Activated CD4-positive, alpha-beta T cell treated with anti-CD3 and anti-CD28 coated beads, Interleukin-2, amount 50 U/mL, for 1 hour (primary cell): Measurements from ENCODE around the gene CTCF.
A peak's percentile ranks its signal among the peaks of the same experiment; 100 is the strongest.

Experiments used
- DNase-seq: peaks from one replicate; pipeline ENCODE4 v3.0.0-alpha.2; 2020

Gene CTCF

DNA sequence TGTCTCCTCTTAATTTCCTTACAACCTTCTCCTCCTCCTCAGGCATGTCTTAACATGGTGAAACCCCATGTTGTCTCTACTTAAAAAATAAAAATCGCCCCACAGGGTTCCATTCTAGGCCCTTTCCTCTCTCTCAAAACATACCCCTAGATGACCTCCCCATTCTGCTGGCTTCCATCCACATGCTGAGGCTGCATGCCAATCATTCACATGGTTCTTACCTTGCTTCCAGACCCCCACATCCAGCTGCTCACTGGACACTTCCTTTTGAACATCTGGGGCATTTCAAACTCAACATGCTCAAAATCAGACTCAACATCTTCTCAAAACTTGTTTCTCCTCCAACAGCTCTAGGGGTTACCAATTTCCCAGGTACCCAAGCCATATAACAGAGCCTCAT, 12.4 kb upstream of the CTCF start:
- DNase-seq: no peak

DNA sequence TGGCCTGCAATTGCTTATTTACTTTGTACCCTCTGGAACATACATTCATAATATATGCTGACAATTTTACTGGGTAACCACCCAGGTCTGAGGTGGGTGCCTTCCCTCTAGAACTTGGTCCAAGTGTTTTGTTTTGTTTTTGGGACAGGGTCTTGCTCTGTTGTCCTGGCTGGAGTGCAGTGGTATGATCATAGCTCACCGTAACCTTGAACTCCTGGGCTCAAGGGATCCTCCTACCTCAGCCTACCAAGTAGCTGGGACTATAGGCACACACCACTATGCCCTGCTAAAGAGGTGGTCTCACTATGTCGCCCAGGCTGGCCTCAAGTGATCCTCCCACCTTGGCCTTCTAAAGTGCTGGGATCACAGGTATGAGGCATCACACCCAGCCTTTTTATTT, 11.2 kb upstream of the CTCF start:
- DNase-seq: no peak

DNA sequence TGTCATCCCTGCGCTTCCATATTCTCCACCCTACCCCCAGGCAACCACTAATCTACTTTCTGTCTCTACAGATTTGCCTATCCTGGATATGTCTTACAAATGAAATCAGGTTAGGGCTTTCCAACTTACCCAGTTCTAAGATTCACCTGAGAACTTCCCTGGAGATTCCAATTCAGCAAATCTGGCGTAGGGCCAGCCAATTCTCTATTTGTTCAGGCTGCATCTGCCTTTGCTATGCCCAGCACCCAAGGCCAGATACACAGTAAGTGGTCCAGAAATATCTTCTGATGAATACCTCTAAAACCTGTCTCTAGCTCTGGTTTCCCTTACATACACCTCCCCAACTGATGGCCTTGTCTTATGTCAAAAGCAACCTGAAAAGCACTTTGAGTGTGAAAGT, 10.4 kb upstream of the CTCF start:
- no peak for DNase-seq

DNA sequence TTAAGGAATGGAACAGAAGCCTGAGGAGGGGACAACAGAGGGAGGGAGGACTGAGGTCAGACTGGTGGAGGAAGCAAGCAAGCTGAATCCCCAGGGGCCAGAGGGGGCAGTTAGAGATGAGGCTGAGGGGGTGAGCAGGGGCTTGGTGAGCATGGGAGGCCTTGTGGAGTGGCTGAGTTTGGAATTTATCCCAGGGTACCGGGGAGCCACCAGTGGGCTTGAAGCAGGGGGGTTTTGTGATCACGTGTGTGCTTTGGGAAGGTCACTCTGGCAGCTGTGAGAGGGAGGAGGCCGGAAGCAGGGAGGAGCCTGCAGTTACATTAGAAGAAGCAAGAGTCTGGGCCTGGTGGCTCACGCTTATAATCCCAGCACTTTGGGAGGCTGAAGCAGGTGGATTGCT, 9.8 kb upstream of the CTCF start:
- DNase-seq: no peak

DNA sequence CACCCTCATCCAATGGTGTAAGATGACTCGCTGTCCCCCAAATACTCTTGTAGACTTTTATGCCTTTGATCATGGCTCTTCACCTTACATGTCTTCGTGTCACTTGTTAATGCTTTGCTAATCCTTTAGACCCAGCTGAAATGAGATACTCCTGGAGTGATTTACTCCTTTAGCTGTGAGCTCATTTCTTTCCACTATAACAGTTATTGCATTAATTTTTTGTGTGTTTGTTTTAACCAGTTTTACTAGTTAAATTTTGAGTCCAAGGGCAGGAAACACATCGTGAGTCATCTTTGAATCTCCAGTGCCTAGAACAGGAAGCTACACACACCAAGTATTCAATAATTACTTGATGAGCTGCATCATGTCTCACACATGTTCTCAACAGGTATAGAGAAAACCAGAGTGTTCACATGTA, 6.5 kb upstream of the CTCF start:
- DNase-seq: no peak

DNA sequence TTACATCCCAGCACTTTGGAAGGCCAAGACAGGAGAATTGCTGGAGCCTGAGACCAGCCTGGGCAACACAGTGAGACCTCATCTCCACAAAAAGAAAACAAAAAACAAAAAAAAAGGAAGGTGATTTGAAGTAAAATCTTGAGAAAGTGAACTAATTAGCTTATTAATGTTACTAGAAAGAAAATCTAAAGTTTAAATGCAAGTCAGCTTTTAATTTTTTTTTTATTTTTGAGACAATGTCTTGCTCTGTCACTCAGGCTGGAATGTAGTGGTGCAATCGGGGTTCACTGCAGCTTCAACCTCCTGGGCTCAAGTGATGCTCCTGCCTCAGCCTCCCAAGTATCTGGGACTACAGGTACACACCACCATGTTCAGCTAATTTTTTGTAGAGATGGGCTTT, 3.5 kb upstream of the CTCF start:
- DNase-seq: no peak

DNA sequence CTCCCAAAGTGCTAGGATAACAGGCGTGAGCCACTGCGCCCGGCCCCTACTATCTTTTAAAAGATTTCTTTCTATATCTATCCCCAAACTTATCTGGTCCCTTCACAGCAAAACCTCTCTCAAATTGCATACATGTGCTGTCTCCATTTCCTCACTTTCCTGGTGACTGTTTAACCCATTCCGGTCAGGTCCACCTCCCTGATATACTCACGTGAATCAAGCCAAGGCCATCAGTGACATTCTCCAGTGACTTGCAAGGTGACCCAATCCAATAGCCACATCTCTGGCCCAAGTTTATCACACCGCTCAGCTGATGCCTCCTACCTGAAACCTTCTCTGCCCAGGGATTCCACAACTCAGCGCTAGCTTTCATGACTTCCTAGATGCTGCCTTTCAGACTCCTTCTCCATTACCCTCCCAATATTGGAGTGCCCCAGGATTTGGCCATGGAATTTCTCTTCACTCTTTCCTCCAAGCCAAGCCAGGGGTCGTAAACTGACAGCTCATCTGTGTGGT, 1.4 kb upstream of the CTCF start:
- DNase-seq: no peak

DNA sequence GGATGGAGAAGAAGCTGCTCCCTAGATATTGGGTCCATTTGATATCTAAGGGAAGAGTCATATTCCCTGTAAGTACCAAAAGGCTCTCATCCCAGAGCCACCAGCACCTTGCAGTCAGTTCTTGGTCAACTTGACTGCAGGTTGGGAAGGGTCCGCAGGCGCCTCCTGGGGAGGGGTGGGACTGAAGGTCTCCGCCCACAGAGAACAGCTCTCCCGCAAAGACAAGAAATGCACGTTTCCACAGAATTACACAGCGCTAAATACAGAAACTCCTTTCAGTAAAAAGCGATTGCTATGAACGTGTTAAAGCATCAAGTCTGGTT, 864 bp upstream of the CTCF start:
- DNase-seq: no peak

DNA sequence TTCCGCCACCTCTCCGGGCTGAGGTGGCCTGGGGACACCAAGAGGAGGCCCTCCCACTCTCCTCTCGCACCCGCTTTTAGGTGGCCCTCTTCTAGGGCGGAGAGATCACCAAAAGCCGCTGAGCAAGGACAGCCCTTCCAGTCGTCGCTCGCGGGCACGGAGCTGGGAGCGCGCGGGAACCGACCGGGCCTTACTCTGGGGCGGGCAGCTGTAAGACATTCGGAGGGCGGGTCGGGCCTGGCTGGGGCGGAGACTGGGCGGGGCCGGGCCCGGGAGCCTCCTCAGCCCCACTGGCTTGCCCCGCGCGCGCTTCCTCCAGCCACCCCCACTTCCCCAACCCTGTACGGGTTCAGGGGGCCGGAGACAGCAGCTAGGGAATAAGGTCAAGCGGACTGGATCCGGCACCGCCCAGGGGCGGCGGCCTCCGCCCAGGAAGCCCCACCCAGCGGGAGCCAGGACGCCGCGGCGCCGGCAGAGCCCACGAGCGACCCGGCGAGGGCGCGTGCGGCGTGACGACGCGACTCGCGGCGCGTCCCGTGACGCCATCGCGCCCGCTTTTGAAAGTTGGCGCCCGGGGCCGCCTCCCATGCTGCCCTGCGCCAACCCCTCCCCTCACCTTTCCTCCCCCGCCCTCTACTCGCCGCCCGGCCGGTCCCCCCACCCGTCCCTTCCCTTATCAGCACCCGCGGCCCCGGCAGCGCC, 351 bp upstream of the CTCF start:
- DNase-seq: peak; percentile 95

DNA sequence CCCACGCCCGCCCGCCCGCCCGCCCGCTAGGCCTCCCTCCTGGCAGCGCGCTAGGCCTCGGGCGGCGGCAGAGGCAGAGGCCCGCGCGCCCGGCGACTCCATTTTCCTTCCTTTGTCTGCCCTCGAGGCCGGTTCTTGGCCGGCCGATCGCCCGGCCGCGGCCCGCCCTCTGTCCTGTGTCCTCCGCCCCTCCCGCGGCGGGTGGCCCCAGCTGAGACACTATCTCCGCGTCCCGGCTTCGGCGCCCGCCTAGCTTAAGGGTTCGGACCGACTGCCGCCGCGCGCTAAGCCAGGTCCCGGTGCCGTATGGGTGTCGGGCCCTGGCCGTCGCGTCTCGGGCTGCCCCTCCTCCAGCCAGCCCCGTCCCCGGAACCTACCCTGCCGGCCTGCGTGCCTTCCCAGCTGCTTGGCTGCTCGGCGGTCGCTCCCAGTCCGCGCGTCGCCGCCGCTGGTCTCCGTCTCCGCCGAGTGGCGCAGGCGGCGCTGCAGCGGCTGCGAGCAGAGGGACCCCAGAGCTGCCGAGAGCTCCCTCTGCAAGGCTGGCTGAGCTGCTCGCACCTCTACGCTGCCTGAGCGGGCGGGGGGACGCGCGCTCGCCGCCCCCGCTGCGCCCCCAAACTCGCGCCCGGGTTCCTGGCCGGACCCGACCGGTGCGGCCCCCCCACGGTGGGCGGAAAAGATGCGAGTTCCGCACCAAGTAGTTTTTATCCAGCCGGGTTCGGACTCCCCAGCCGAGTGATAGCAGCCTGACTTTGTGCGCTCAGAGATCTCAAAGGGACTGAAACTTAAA, 787 bp downstream of the CTCF start:
- DNase-seq: peak; percentile 59

DNA sequence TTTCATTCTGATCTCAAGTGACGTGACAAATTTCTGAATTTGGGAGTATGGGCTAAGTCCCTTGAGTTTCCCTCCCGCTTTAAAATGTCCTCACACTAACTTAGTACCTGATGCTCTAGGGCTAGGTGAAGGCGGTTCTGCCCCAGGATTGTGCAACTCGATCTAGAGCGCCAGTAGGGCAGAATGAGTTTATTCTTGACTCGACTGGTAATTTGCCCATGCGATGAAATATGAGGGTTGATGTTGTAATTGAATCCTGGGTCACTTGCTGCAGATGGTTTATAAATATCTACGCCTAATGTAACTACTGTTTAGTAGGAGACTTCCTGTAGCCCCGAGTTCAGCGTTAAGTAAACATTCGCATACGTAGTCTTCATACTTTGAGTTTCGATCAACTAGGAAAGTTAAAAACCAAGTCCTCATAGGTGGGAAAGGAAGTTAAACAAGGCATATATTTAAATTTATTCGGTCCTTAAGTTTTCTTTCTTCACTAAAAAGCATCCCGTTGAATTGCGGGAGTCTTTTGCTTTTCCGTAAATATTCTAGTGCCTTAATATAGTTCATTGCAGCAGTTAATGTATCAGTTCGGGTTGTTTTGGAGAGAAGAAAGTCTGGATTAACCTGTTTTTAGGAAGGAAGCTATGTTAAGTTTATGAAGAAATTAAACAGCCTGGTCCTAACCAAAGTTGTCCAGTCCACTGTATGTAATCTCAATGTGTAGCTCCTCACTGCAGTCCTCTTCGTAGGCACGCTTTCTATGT, 1.6 kb downstream of the CTCF start:
- DNase-seq: peak; percentile 26

DNA sequence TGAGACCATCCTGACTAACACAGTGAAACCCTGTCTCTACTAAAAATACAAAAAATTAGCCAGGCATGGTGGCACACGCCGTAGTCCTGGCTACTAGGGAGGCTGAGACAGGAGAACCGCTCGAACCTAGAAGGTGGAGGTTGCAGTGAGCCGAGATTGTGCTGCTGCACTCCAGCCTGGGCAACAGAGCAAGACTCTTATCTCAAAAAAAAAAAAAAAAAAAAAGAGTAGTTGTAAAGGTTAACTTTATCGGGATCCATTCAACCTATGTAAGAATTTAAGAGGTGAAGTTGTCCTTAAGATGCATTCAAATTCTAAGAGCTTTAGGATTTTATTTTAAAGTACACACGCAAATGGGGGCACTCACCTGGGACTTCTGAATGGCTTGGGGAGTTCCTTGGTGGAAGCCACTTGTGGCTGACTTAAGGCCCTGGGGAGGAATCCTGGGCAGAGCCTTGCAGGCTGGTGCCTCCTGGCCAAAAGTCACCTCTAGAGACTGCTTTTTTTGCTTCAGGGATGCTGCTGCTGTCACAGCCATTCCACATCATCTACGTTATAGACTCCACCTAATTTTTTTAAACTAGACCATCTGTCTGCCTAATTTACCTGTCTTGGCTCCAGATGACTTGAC, 3.3 kb downstream of the CTCF start:
- DNase-seq: no peak

DNA sequence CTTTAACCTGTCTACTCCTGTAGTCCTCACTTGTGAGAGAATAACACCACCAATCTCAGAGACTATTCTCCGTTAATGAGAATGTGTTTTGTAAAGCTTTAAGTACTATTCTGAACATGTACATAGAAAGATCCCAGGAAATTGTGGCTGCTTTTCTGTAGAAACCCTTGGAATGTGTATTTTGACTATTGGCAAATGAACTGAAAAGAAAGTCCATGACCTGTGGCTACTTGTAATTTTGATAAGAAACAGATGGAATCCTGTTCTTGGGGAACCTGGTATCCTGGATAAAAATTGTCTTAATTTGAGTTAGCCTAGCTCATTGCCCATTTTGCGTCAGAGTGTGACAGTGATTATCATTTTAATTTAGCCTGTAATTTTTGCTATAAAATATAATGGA, 9.1 kb downstream of the CTCF start:
- DNase-seq: no peak

DNA sequence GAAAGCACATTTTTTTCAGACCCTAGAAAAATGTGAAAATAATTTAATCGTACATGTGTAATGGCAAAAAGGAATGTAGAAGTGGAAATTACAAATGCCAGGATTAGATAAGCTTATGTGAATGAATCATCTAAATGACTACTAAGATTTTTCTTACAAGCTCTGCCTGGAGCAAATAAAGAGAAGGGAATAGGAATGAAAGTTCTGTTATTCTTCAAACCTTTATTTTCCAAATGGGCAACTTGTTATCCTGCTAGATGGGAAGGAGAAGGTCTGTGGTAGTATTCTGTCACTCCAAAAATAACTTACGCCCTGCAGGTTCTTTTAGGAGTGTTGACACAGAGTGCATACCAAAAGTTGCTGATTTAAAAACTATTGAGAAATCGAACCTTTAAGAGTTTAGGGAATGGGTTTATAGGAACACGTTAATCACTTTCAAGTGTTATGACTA, 9.7 kb downstream of the CTCF start:
- DNase-seq: no peak

DNA sequence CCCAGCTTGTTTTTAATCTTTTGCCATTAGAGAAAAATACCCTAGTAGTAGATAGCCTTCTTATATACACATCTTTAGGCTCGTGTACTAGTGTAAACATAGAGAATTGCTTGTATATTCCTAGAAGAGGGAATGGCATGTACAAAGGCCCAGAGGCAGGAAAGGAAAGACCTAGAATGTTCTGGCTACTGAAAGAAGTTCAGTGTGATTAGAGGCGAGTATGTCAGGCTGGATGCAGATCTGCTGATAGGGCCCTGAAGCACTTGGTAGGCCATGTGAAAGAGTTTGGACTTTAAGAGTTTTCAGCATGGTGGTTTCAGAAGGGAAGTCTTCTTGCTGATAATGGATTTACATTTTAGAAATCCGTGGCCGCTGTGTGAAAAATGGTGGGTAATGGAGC, 17.4 kb downstream of the CTCF start:
- DNase-seq: no peak

DNA sequence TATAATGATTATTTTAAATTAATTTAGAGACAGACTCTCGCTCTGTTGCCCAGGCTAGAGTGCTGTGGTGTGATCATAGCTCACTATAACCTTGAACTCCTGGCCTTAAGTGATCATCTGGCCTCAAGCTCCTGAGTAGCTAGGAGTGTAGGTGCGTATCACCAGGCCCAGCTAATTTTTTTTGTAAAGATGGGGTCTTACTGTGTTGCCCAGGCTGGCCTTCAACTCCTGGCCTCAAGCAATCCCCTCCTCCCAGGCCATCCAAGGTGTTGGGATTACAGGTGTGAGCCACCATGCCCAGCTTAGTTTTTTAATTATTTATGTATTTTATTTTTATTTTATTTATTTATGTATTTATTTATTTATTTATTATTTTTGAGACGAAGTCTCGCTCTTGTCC, 17.9 kb downstream of the CTCF start:
- DNase-seq: no peak

DNA sequence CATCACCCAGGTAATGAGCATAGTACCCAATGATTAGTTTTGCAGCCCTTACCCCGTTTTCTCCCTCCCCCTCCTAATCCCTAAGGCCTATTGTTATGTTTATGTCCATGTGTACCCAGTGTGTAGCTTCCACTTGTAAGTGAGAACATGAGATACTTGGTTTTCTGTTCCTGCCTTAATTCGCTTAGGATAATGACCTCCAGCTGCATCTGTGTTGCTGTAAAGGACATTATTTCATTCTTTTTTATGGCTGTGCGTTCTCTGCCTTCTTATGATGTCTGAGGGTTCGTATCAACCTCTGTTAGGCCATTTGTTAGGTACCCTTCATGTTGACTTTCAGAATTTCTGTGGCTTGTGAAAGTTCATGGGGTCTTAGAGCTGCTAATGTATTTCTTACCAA, 31.0 kb downstream of the CTCF start:
- no peak for DNase-seq

DNA sequence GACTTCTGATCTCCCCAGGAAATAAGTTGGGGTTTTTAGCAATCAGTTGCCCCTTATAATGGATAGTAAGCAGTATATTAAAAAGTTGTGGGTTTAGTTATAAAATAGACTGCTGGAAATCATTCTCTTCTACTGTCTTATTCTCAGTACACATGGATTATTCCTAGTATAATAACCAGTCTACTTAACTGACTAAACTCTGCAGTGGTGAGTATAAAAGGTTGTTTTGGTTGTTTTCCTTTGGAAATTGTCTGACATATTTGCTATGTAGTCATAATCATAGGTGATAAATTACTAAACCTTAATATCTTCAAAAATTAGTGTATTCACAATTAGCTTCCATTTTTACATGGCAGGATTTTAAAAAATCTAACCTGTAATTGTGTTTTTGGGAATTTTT, 31.4 kb downstream of the CTCF start:
- DNase-seq: no peak

DNA sequence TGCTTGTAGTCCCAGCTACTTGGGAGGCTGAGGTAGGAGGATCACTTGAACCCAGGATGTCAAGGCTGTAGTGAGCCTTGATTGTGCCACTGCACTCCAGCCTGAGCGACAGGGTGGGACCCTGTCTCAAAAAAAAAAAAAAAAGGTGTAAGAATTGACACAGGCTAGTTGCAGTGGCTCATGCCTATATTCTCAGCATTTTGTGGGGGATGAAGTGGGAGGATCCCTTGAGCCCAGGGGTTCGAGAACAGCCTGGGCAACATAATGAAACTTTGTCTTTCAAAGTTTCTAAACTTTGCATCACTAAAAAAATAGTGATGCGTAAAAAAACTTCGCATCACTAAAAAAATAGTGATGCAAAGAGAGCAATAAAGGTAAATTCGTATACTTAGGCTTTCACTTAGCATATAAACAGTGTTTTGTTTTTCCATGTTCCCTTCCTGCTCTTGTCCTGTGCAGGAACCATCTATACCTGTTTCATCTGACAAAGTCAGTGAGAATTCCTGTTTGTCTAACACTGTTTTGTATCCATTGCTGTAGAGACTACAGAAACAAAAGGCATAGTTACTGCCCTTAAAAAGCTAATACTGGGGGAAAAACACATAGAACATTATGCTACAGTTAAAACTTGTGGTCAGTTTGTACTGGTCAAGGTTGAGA, 32.1 kb downstream of the CTCF start:
- DNase-seq: no peak

DNA sequence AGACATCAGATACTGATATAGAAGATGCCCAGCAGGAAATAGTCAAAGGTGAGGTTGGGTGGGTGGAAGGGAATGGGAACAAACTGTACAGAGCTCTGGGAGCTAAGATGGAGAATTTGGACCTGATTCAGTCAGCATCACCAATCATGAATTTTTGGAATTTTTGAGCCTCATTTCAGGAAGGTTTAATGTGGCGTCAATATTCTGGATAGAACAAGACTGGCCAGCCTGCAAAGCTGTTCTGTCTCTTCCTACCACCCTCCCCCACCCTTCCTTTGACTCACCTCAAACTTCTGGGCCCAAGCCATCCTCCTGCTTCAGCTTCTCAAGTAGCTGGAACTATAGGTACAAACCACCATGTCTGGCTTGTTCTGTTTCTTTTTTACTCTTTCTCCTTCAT, 32.6 kb downstream of the CTCF start:
- no peak for DNase-seq

DNA sequence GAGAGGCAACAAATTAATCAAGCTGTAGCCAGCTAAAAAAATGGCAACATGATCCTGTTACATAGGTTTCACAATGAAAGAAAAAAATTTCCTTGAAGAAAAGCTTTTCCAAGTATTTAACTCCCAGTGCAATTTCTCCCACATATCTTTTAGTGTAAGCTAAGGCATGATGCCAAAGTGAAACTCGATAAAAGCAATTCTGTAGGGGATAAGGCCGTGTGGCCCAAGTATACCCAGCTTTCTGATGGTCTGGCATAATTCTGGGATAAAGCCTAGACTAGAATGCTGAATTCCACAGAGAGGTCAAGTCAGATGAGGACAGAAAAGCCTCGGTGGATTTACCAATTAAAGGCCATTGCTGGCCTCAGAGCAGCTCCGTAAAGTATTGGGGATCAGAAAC, 36.2 kb downstream of the CTCF start:
- DNase-seq: no peak

DNA sequence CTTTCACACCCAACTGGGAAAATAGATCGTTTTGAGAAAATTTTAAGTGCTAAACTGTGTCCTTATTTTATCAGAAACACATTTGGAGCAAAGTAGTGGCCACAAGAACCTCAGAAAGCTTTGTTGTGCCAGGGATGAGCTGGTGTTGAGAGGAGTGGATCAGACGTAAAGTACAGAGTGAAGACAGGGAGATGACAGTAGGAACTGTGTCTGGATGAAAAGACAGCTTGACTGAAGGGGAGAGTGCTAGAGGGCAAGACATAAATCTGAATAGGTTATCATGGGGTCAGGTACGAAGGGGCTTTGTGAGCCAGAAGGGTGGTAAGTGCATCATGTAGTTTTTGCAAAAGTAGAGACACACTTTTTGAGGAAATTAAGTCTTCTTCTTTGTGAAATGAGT, 43.3 kb downstream of the CTCF start:
- no peak for DNase-seq

DNA sequence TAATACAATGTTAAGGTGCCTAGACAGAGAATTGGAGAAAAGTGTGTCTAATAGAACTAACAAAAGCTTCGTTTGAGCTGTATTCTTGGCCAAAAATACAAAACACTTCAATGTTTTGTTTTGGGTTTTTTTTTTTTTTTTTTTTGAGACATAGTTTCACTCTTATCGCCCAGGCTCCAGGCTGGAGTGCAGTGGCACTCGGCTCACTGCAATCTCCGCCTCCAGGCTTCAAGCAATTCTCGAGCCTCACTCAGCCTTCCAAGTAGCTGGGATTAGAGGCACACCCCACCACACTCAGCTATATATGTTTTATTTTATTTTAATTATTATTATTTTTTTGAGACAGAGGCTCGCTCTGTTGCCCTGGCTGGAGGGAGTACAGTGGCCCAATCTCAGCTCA, 44.3 kb downstream of the CTCF start:
- DNase-seq: no peak
